ENCODE measurements around the gene CPNE8. TPM values are rescaled to one million over a fixed set of nuclear protein-coding genes. Genes with fewer than 3 reads are reported as not detected.

CPNE8 gene
- total and polyA plus RNA-seq, 9 donors = 4.6 to 16.1 (median 9.5) TPM

DNA sequence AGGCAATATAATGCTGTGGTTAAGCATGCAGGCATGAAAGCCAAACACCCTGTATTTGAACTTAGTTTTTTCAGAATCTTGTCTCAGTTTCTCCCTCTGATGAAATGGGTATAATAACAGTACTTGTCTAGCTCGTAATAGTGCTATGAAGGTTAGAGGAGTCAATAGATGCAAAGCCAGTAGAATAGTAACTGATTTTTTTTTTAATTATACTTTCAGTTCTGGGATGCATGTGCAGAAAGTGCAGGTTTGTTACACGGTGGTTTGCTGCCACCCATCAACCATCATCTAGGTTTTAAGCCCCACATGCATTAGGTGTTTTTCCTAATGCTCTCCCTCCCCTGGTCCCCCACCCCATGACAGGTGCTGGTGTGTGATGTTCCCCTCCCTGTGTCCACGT is 87.4 kb downstream of the CPNE8 start:
- Histone ChIP-seq H3K27ac (no peak overlapping the region), H3K9me3 (no peaks in the 10 kb centered on the region), H3K4me3 (no peak overlapping the region), H3K4me1 (ENCODE audit: insufficient read depth) (no peaks in the 10 kb centered on the region), H3K27me3 (no peaks in the 10 kb centered on the region), H3K36me3 (no peaks in the 10 kb centered on the region)
- WGBS, 3 donors = 88 to 96% (median 95%) methylated on average over 3 of the region's 3 CpGs
- intact Hi-C loops (cut with DNase I) = no loop called here
- TF ChIP-seq, protein P1, sequence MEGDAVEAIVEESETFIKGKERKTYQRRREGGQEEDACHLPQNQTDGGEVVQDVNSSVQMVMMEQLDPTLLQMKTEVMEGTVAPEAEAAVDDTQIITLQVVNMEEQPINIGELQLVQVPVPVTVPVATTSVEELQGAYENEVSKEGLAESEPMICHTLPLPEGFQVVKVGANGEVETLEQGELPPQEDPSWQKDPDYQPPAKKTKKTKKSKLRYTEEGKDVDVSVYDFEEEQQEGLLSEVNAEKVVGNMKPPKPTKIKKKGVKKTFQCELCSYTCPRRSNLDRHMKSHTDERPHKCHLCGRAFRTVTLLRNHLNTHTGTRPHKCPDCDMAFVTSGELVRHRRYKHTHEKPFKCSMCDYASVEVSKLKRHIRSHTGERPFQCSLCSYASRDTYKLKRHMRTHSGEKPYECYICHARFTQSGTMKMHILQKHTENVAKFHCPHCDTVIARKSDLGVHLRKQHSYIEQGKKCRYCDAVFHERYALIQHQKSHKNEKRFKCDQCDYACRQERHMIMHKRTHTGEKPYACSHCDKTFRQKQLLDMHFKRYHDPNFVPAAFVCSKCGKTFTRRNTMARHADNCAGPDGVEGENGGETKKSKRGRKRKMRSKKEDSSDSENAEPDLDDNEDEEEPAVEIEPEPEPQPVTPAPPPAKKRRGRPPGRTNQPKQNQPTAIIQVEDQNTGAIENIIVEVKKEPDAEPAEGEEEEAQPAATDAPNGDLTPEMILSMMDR (IDR thresholded peaks at IDR 0.05) = no peak
- TF ChIP-seq POLR2A (IDR thresholded peaks at IDR 0.05) = no peak
- TF ChIP-seq EP300 (IDR thresholded peaks at IDR 0.05) = no peak
- DNase-seq = no peak

DNA sequence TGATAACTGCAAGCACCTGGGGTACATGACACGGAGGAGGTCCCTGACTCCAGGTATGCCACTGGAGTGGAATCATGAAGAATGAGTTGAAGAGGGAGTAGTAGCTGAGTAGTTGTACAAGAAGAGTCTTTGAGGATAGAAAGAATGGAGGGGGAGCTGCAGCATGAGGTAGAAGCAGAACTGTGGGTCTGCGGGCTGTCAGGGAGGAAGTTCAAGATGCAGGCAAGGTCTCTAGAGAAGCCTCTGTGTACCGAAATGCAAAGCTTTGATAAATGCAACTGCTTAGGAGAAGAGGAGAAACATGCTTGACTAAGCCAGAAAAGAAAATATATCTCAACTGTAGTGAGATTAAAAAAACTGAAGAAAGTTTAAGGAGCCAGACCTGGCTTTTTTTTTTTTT is 91.5 kb downstream of the CPNE8 start:
- 84 to 90% (median 87%) methylated on average over 3 of the region's 3 CpGs for WGBS, 3 donors
- intact Hi-C loops (cut with DNase I) = no loop called here

DNA sequence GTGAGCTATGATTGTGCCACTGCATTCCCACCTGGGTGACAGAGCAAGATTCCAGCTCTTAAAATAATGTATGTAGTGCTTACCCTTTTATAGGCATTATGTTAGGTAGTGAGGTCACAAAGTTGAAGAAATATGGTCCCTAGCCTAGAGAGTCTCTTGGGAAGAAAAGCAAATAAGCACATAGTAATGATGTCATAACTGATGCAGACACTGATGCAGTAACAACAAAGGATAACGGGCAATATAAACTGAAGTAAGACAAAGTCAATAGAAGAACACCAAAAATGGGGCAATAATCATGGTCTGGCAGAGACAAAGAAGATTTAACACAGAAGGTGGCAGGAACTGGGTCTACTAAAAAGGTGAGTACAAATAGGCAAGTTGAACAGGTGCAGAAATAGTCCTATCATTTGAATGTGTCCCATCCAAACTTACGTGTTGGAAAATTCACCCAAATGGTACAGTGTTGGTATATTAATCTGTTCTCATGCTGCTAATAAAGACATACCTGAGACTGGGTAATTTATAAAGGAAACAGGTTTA is 93.5 kb downstream of the CPNE8 start:
- H3K36me3 ChIP-seq = no peaks in the 10 kb centered on the region
- TF ChIP-seq POLR2A (IDR thresholded peaks at IDR 0.05) = no peak
- TF ChIP-seq, protein P1 (IDR thresholded peaks at IDR 0.05) = no peak
- no peak for TF ChIP-seq EP300 (IDR thresholded peaks at IDR 0.05)
- intact Hi-C loops (cut with DNase I) = no loop called here
- H3K4me1 ChIP-seq (ENCODE audit: insufficient read depth) = no peaks in the 10 kb centered on the region
- H3K27ac ChIP-seq = no peak overlapping the region
- WGBS, 3 donors = 94 to 98% (median 96%) methylated on average over 2 of the region's 2 CpGs
- no peak overlapping the region for H3K4me3 ChIP-seq
- H3K9me3 ChIP-seq = peaks cover 0 to 4% of the 10 kb centered on the region in 2 donors
- no peak for DNase-seq
- no peaks in the 10 kb centered on the region for H3K27me3 ChIP-seq

More for the DNA sequence above, 91.5 kb downstream of the CPNE8 start:
- H3K36me3 ChIP-seq = no peaks in the 10 kb centered on the region
- no peak for DNase-seq
- TF ChIP-seq, protein P1 (IDR thresholded peaks at IDR 0.05) = no peak
- TF ChIP-seq POLR2A (IDR thresholded peaks at IDR 0.05) = no peak
- no peak for TF ChIP-seq EP300 (IDR thresholded peaks at IDR 0.05)
- H3K4me1 ChIP-seq (ENCODE audit: insufficient read depth) = no peaks in the 10 kb centered on the region
- H3K27ac ChIP-seq = no peak overlapping the region
- H3K27me3 ChIP-seq = no peaks in the 10 kb centered on the region
- peaks cover 0 to 4% of the 10 kb centered on the region in 2 donors for H3K9me3 ChIP-seq
- H3K4me3 ChIP-seq = no peak overlapping the region

DNA sequence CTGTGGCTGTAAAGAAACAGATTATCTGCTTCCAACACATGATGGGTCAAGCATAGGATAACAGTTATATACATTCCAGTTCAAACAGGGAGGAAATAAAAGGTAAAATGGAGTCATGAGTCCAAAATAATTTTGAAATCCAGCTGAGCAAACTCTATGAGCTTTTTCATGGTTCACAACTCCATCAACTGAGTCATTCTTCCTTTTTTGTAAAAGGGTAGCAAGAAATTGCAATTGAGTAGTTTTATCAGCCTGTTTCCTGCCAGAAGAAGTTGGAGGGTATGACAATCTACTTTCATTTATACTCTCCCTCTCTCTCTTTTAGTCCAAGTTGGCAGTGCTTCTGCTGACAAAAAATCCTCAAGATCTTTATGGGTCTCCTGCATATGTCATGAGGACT is 95.6 kb downstream of the CPNE8 start:
- Histone ChIP-seq H3K36me3 (no peaks in the 10 kb centered on the region), H3K9me3 (peaks cover 0 to 4% of the 10 kb centered on the region in 2 donors), H3K27ac (no peak overlapping the region), H3K4me1 (ENCODE audit: insufficient read depth) (no peaks in the 10 kb centered on the region), H3K27me3 (no peaks in the 10 kb centered on the region), H3K4me3 (no peak overlapping the region)
- no peak for TF ChIP-seq EP300 (IDR thresholded peaks at IDR 0.05)
- TF ChIP-seq, protein P1 (IDR thresholded peaks at IDR 0.05) = no peak
- no peak for TF ChIP-seq POLR2A (IDR thresholded peaks at IDR 0.05)
- DNase-seq = no peak
- intact Hi-C loops (cut with DNase I) = no loop called here

All from ovary (tissue), 9 donors.